GM19025 (cell line): ENCODE results near the gene EHD4.
A peak's percentile ranks its signal among the peaks of the same experiment; 100 is the strongest.

Experiments
- ATAC-seq: cut with Tn5 transposase; IDR thresholded peaks from one replicate; pipeline ENCODE4 v1.9.1; 2021; ENCODE audit warnings: mild to moderate bottlenecking, low read depth, moderate library complexity; ENCODE audit not compliant: unreplicated experiment

Gene EHD4

DNA sequence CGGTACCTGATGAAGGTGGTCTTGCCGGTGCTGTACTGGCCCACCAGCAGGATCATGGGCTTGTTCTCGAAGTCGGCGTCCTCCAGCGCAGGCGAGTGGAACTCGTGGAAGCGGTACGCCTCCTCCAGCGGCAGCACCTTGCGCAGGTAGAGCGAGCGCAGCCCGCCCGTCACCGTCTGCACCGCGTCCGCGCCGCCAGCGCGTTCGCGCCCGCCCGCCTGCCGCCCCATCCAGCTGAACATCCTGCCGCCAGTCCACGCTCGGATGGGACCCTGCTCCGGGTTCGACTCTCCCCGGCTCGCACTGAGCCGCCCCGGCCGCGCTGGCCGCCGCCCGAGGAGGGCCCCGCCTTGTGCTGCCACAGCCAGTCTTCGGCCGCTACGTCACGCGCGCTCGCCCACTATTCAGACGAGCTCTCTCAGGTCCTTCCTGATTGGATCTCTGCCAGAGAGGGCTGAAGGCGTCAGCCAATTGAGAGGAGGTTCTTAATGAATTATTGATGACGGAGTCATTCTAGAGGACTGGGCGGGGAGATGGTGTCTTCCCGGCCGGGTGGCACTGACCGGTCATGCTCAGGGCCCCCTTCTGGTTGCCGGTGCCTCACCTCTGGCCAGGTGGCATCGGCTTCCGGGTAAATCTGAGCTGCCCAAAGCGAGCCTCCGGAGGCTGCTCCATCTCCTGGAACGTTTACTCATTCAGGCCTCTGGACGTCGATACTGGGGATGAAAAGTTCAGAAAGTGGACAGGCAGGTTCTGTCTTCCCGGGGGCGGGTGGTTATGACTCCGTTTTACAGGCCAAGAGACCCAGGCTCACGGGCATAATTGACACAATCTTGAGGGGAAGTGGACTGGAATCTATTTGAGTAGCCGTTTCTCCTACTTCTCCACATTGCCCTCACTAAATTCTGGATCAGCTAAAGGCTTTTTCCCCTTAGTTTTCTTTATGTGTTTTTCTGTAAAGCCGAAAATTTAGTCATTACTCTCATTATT lies at the start of gene EHD4:
Gene EHD4, minus strand, starts transcription at position 305 of the 990 bp plus-strand sequence. Its CDS starts 63 bp downstream, at position 242.
- ATAC-seq, result peak; percentile 77

DNA sequence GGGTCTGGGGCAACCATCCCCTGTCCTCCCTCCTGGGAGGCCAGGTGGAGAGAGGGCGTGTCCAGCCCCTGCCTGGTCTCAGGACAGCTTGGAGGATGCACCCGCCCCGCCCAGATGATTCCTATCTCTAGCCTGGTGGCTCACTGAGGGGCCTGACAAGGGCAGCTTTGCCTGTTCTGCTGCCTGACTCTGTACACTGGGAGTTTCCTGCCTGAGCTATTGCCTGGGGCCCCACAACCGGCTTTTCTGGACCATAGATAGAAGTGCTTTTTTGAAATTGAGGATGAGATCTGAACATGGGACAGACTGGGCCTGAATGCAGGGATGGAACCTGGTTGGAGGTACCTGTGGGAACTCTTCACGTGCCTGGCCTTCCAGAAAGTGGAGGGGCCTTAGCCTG lies 49.2 kb upstream of the EHD4 start:
- no peak for ATAC-seq

DNA sequence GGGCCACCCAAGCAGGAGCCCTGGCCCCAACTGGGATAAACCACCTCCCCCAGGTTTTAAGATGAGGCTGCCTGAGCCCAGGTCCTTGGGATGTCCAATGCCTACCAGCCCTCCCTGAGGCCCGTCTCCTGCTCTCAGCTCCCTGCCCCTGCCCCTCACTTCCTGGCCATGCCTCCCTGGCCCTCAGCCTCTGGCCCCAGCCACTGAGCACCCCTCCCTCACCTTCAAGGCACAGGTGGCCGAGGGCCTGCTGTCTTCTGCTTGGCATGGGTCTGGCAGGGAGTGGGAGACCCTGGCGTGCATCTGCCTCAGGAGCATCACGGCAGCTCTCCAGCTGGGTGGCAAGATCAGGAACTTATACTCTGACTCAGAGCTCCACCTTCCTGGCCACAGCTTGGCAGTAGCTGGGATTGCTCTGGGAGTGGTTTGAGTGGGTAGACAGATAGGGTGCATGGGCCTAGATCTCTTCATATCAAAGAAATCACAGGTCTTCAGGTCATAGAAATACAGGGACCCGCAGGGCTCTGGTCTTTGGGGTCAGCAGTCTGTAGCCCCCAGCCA lies 48.4 kb upstream of the EHD4 start, which contains the start of gene PLA2G4E:
Gene PLA2G4E, minus strand, starts transcription at position 330 of the 561 bp plus-strand sequence. Its CDS starts 12 bp downstream, at position 318.
- ATAC-seq, result no peak

DNA sequence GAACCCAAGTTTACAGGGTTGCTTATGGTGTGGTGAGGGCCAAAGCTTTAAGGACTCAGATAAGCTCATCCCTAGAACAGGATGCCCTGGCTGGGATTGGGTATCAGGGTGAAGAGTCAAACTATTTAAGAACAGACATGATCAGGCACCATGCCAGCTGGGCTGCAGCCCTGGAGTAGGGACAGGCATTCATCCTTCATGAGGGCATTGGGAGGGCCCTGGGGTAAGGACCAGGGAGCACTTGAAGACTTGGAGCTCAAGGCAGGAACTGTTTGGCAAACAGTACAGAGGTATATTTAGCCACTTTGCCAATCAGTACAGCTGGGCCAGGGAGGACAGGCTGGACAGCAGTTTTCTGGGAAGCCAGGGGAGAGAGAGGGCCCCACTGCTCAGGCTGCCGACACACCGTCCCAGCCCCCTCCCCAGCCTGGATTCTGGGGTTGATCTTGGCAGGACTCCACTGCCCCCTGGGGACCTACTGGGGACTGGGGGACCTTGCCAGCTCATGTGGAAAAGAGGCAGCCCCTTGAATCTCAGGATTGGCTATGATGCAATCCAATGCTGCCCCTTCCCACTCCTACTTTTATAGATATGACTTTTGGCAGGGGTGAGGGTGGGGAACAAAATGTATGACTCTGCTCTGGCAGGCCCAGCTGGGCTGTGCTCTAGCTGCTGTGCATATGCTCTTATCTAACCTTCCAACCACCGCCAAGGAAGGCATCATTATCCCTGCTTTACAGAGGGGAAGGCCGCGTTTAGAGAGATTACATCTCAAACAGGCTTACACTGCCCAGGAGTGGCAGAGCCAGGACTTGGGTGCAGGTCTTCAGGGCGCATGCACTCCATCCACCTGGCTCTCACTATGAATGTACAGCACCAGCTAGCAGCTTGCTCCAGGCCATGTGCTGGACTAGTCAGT lies 46.2 kb upstream of the EHD4 start:
- ATAC-seq, result no peak

DNA sequence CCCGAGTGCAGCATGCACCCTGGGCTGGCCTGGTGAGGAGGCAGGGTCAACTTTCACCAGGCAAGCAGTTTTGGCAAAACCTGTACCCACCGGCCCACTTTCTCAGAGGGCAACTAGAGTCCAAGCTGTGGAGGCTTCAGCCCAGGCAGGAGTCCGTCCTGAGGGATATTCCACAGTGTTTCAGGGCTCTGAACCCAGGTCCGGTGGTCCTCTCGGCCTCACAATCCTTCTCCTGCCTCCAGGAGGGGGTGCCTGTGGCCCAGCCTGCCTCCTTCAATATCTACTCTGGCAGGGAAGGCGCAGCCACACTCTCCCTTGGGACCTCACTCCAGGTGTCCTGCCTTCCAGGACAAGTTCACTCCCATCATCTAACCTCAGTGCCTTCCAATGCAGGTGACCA lies 44.6 kb upstream of the EHD4 start:
- ATAC-seq, result no peak

DNA sequence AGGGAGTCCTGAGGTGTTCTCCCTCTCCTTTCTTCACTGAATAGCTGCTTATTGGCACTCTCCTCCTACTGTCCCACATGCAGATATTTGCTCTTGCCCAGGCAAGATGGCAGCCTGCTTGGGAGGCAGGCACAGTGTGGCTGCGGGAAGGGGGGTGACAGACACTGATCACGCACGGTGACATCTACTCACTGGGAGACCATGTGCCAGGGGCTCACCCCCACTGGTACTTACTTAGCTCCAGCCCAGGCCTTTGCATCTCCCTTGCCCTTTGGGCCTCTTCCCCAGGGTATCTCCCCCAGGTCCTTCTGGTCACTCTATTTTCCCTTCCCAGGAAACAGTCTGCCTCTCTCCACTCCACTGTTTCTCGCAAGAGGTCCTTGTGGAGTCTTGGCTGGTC lies 42.0 kb upstream of the EHD4 start:
- no peak for ATAC-seq

DNA sequence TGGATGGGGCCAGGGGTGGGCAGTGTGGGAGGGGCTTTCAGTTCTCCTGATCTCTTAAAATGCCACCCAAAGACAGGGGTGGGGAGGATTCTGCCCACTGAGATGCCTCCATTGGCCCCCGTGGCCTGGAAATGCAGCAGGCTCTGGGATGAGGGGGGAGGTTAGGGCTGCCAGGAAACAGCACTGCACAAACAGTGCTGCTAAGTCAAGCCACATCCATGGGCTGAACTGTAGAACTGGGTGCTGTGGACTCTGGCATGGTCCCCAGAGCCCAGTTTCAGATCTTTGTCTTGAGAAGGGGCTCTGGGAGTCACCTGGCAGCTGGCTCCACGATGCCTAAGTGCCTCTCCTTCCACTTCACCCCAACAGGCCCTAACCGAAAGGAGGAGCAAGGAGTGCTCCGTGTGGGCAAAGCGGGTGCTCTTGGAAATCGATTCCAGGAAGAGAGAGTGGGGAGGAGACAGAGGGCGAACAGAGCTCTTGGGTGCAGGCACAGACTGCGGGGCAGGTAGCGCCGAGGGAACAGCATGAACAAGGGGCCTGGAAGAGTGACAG lies 40.6 kb upstream of the EHD4 start:
- no peak for ATAC-seq

DNA sequence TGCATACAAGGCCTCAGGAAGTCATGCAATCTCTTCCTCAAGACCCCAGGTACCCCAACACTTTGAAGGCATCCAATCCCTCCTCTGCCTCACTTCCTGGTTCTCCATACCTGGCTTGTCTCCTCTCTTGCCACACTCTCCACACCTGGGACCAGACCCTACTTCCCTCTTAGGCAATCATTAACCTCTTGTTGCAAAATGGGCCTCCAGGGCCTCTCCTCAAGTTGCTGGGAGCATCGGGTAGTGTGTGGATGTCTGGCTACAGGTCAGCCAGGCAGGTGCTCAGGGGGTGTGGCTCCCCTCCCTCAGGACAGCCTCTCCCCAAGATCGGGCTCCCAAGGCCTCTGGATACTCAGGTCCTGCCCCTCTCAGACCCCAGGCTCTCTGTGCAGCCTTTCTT lies 39.9 kb upstream of the EHD4 start:
- no peak for ATAC-seq

DNA sequence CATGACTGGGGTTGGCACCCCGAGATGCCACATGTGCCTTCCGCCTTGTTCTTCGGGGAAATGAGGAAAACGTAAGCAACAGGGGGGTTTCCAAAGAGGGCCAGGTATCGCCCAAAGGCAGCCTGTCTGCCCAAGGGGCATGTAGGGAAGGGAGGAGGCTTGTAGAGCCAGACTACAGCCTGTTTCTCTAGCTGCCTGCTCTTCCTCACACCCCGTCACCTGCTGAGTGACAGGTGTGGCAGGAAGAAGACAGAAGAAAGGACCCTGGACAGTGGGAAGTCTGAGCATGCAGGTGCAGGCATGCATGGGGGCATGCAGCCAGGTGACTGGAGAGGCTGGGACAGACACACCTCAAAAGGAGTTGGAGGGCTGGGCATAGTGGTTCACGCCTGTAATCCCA lies 38.7 kb upstream of the EHD4 start:
- no peak for ATAC-seq

DNA sequence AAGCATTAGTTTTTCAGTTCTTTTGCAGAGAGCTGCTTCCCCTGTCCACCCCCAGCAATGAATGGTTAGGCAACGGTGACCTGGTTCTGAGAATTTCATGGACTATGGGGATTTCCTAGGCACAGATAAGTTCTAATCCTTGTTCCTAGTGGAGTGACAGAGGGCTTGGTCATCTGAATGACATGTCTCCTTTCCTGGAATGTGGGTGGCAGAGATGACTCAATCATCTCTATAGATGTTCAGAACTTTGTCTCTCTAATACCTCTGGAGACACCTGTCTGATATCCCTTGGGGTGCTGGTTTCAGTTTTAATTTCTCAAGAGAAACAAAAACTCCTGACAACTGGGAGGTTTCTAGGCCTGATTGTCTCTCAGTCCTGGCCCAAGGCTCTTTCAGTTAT lies 38.1 kb upstream of the EHD4 start:
- peak; percentile 63 for ATAC-seq

DNA sequence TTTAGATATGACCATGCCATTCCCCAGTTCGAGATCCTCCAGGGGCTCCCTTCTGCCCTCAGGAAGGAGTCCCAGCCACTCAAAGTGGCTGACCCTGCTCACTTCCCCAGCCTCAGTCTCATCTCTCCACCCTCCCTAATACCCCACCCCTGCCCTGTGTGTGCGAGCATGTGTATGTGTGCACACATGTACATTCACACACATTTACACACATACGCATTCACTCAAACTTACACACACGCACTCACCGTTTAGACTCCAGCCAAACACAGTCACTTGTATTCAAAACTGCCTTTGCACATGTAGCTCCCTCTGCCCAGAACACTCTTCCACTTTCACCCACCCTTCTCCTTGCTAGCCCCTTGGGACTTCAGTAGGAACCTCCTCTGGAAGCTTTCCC lies 37.1 kb upstream of the EHD4 start:
- no peak for ATAC-seq

DNA sequence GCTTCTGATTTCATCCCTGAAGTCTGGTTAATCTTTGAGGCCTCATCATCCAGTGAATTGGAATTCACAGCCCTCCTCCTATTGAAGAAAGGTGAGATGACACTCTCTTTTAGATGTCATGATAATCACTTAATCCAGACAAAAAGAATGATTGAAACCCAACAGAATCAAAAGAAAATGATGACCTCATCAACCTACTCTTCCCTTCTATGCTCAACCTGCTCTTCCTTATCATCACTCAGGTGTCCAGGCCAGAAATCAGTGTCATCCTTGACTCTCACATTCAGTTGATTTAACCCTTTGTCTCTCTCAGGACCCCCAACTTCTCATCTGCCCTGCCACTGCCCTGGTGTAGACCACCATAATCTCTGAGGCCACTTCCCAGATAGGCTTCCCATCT lies 36.7 kb upstream of the EHD4 start:
- no peak for ATAC-seq

DNA sequence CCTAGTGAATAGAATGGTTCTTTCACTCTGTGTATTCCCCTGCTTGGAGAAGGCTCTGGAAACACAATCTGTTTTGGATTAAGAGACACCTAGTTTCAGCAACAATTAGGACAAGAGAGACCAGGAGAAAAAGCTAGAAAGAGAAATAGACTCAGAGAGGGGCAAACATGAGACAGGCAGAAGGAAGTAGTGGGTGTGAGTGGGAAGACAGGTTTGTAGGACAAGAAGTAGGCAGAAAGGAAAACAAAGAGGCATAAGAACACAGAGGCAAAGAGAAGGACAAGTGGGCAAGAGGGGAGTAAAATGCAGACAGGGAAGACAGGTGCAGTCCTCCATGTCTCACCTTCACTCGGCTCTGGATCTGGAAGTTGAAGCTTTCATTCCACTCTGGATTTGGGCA lies 35.0 kb upstream of the EHD4 start:
- no peak for ATAC-seq

DNA sequence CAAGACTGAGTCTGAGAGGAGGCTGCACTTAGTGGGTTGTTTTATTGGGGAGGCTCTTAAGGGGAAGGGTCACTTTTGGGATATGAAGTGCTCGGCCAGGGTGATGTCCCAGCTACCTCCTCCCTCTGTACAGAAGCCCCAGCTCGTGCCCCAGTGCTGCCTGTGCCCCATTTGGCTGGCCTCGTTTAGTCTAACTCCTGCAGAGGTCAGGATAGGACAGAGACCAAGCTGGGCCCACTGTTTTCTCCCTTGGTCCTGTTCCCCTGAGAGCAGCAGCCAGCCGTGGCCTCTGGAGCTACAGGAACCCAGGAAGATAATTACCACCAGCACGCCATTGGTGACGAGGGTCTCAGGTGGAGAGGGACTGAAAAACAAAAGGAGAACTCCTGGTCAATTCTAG lies 30.0 kb upstream of the EHD4 start:
- no peak for ATAC-seq

DNA sequence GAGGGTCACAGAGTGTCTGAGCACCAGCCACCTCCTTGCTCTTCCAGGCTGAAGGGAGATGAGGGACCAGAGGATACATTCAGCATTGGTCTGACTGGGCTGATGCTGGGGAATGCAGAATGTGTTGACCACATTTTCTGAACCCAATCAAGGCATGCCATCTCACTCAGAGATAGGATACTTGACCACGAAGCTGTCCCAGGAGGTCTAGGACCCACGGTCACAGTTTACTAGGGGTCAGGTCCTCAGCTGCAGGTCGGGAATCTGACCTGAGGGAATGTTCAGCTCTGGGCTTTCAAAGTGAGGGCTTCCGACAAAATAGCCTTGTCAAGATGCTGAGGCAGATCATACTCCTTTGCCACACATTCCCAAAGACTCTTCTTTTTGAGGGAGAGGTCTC lies 28.9 kb upstream of the EHD4 start:
- ATAC-seq, result no peak

DNA sequence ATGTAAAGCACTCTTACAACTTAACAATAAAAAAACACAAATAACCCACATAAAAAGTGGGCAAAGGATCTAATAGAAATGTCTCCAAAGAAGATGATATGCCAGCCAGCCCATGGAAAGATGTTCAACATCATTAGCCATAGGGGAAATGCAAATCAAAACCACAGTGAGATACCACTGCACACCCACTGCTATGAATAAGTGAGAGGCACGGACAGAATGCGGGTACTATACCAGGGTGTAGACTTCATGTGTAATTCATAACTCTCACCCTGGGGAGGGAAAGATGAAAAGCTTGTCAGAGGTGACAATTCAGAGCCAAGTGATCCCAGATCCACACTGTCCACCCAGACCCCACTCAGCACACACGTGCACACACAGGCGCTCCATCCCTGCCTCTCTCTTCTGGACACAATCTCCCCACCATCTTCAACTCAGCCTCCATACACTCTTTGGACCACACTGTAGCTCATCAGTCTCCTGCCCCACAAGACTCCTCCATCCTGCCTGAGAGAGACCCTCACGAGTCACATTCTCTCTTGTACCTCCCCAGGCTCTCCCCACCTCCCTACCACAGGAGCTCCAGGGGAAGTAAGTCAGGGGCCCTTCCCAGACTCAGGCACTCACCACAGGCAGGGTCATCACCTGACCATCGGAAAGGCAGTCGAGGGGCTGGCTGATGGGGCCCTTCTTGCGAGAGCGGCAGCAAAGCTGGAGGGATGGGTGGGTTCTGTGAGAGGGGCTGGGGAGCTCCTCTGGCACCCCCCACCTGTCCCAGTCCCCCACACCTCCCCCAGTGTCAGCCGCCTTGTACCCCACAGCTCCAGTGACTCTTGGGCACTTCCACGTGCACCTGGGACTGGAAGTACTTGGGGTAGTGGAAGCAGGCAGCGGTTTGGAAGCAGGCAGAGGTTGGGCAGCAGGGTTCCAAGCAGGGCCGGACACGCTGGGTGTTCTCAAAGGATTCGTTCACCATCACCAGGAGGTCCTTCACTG lies 27.2 kb upstream of the EHD4 start:
- ATAC-seq, result no peak

DNA sequence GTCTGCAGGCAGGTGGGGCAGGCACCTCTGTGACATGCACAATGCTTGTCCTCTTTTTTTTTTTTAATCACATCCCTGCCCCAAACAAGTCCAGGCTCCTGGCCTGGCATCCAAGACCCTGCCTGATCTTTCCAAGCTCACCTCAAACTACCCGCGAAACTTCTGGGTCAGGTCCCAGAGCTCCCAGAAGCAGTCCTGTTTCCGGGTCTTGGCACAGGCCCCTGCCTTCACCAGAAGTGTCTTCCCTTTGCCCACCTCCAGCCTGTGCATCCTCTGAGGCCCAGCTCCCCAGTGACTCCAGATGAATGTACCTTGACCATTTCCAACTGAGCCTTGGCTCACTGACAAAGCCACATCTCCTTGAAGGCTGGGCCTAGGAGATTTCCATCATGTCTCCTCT lies 25.5 kb upstream of the EHD4 start:
- no peak for ATAC-seq

DNA sequence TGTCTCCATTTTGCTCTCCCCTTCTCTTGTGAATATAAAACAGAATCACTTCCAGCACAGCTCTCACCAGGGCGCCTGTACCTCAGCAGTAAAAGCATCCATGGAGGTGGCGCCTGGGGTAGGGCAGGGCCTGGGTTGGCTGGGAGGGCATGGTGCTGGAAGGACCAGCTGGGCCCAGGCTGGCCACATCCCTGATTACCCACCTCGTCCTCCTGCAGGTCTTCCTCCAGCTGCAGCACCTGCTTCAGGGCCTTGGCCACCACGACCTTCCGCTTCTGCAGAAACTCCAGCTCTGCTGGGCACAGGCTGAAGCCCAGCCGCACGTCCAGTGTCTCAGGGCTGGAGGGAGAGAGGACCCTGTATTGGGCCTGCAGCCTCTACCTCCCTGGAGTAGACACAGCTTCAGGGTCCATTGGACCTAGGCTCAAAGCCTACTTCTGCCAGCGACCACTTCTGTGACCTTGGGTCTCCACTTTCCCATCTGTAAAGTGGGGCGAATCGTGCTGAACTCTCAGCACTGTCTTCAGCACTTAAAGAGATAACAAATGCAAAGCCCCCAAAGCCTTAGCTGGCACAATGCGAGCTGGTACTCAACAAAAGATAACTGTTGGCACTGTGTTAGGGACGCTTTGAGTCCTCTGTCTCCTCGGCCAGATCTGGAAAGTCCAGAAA lies 24.7 kb upstream of the EHD4 start:
- no peak for ATAC-seq

DNA sequence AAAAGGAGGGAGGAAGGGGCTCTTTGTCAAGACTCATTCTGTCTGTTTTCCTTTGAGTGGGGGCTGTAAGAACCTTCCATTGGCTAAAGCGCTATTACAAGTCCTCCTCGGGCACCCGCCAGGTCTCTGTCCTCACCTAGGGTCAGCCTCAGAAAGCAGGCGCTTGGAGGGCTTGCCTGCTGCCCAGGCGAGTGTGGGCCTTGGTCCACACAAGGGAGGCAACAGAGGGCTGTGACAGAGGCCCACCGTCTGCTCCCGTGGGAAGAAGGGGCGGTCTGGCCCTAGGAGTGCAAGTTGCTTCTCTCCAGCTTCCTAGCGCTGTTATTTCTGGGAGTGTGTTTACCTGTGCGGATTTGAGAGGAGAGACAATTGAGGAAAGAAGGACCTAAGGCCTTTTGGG lies 24.0 kb upstream of the EHD4 start:
- ATAC-seq, result no peak
